Mucosa of descending colon (tissue), 3 donors: ENCODE data around the gene MTO1. TPM values are rescaled to one million over a fixed set of nuclear protein-coding genes. Genes with fewer than 3 reads are reported as not detected.
"Not testable (repeated sequence)": the region's sequence is repeated elsewhere in the genome, so short reads cannot be mapped to it uniquely, and the experiment has no call there.

Source experiments
- ATAC-seq: fragments of 200-7000 bp; cut with Tn5 transposase; one replicate; pipeline ENCODE4 v1.9.1; 2020; ENCODE audit warnings: mild to moderate bottlenecking, moderate library complexity
- DNase-seq, 3 donors: peaks; one replicate each; pipeline ENCODE4 v3.0.0-alpha.2; 2020
- H3K36me3 ChIP-seq: fragments of 200-600 bp; one replicate; pipeline ENCODE4 v1.8.0; 2021; ENCODE audit warnings: low read depth, mild to moderate bottlenecking
- H3K4me1 ChIP-seq: fragments of 200-600 bp; one replicate; pipeline ENCODE4 v1.8.0; 2021; ENCODE audit warnings: low read depth, mild to moderate bottlenecking
- H3K4me3 ChIP-seq: fragments of 200-600 bp; one replicate; pipeline ENCODE4 v1.8.0; 2021; ENCODE audit warnings: mild to moderate bottlenecking
- H3K9me3 ChIP-seq: fragments of 200-600 bp; one replicate; pipeline ENCODE4 v1.8.0; 2021; ENCODE audit warnings: mild to moderate bottlenecking
- intact Hi-C, 2 donors: fragments of 100-400 bp; cut with DNase I in 1 of 2; cut with micrococcal nuclease in 1 of 2; formaldehyde crosslinking; loops; one replicate each; pipeline versions ENCODE4 v1.11.0 to v1.11.1; 2022; cut with DNase I, micrococcal nuclease
- total RNA-seq, 3 donors: library from RNA; stranded (reverse); fragmentation: NEBNext Ultra II Directional in 2 of 3; extraction: Animal tissue kit (Norgen Biotek cat#: 25700) in 2 of 3; gene quantifications; one replicate each; pipeline versions ENCODE4 v1.2.1 to v1.2.4, GENCODE V29; 2021 to 2023
- TF ChIP-seq, protein P1 (sequence below): fragments of 200-600 bp; IDR thresholded peaks from one replicate; pipeline ENCODE4 v1.8.0; 2022; ENCODE audit warnings: antibody characterized with exemption, mild to moderate bottlenecking
- donor health status: DM: no; HTN: no; CAD: no; lungs with moderate emphysema.
- donor health status: DM: no; HTN: no; CAD: no.
- donor health status: DM: no; HTN: yes; CAD: no.

The MTO1 gene
- total RNA-seq, 3 donors from 2014 or later: 21.5 to 36.4 (median 31.9) TPM

- H3K36me3 ChIP-seq: no peaks in the 10 kb centered on the region
- ATAC-seq: no peak
- DNase-seq: no peak
- intact Hi-C loops: no loop called here
- TF ChIP-seq, protein P1, sequence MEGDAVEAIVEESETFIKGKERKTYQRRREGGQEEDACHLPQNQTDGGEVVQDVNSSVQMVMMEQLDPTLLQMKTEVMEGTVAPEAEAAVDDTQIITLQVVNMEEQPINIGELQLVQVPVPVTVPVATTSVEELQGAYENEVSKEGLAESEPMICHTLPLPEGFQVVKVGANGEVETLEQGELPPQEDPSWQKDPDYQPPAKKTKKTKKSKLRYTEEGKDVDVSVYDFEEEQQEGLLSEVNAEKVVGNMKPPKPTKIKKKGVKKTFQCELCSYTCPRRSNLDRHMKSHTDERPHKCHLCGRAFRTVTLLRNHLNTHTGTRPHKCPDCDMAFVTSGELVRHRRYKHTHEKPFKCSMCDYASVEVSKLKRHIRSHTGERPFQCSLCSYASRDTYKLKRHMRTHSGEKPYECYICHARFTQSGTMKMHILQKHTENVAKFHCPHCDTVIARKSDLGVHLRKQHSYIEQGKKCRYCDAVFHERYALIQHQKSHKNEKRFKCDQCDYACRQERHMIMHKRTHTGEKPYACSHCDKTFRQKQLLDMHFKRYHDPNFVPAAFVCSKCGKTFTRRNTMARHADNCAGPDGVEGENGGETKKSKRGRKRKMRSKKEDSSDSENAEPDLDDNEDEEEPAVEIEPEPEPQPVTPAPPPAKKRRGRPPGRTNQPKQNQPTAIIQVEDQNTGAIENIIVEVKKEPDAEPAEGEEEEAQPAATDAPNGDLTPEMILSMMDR: no peak
- no peaks in the 10 kb centered on the region for H3K9me3 ChIP-seq
- no peaks in the 10 kb centered on the region for H3K4me1 ChIP-seq
- H3K4me3 ChIP-seq: no peak overlapping the region
Measured at GRCh38 chr6:73532293-73532692, 70.8 kb downstream of the MTO1 start.

DNA sequence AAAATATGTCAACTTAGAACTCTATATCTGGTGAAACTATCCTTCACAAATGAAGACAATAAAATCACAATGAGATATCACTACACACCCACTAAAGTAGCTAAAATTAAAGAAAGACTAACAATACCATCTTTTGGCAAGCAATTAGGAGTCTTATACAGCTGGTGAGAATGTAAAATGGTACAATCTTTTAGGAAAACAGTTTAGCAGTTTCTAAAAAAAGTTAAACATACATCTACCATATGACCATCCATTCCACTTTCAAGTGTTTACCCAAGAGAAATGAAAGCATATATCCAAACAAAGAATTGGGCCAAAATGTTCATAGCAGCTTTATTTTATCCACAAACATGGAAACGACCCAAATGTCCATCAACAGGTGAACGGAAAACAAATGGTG lies 73.1 kb downstream of the MTO1 start:
- TF ChIP-seq, protein P1: no peak
- H3K4me3 ChIP-seq: no peak overlapping the region
- no peaks in the 10 kb centered on the region for H3K4me1 ChIP-seq
- intact Hi-C loops: no loop called here
- H3K9me3 ChIP-seq: no peaks in the 10 kb centered on the region
- DNase-seq (no peak), ATAC-seq (no peak)
- H3K36me3 ChIP-seq: no peaks in the 10 kb centered on the region

DNA sequence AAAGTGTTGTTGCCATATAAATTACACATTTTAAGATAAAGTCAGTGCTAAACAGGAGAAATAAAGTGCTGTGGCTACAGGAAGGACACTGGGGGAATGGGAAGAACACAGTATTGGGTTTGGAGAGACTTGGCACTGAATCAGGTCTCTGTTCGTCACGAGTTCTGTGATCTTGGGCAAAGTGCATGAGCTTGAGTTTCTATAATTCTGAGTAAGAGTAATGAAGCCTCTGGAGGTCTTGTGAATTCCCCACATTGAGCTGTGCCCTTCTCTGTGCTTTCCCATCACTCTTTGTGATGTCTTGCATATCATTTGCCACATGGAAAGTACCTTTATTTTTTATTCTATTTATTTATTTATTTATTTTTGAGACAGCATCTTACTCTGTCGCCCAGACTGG lies 76.1 kb downstream of the MTO1 start:
- Histone ChIP-seq H3K4me1 (no peaks in the 10 kb centered on the region), H3K36me3 (no peaks in the 10 kb centered on the region), H3K9me3 (no peaks in the 10 kb centered on the region), H3K4me3 (no peak overlapping the region)
- TF ChIP-seq, protein P1: no peak
- intact Hi-C loops: no loop called here
- DNase-seq: no peak
- ATAC-seq: no peak

- intact Hi-C loops: no loop called here
- TF ChIP-seq, protein P1: no peak
- H3K4me1 ChIP-seq: no peaks in the 10 kb centered on the region
- no peak for DNase-seq
- no peak for ATAC-seq
- H3K4me3 ChIP-seq: no peak overlapping the region
- H3K36me3 ChIP-seq: no peaks in the 10 kb centered on the region
- H3K9me3 ChIP-seq: no peaks in the 10 kb centered on the region
Measured at GRCh38 chr6:73538116-73538779, 76.7 kb downstream of the MTO1 start.

DNA sequence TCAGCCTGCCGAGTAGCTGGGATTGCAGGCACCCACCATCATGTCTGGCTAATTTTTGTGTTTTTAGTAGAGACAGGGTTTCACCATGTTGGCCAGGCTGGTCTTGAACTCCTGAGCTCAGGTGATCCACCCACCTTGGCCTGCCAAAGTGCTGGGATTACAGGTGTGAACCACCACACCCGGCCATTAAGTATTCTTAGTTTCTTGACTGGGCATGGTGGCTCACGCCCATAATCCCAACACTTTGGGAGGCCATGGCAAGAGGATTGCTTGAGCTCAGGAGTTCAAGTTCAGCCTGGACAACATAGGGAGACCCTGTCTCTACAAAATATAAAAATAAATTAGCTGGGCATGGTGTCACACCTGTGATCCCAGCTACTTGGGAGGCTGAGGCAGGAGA lies 80.9 kb downstream of the MTO1 start:
- ATAC-seq, H3K9me3 ChIP-seq, H3K36me3 ChIP-seq, intact Hi-C loops, H3K4me1 ChIP-seq, H3K4me3 ChIP-seq, DNase-seq: not testable (repeated sequence)

DNA sequence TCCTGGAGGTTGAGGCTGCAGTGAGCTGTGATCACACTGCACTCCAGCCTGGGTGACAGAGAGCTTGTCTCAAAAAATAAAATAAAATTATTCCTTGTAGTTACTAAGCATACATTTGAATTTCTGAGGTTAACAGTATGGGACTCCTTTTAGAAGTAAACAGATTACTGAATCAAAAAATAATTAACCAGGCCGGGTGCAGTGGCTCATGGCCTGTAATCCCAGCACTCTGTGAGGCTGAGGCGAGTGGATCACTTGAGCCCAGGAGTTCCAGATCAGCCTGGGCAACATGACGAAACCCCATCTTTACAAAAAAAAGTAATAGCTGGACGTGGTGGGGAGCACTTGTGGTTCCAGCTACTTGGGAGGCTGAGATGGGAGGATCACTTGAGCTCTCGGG lies 81.4 kb downstream of the MTO1 start:
- TF ChIP-seq, protein P1: no peak
- no peak for DNase-seq

More for the DNA sequence above, 81.4 kb downstream of the MTO1 start:
- intact Hi-C loops: no loop called here
- Histone ChIP-seq H3K4me3 (no peak overlapping the region), H3K4me1 (no peaks in the 10 kb centered on the region), H3K36me3 (no peaks in the 10 kb centered on the region), H3K9me3 (no peaks in the 10 kb centered on the region)
- no peak for ATAC-seq
